ENCODE measurements around the gene CPTP. TPM values are rescaled to one million over a fixed set of nuclear protein-coding genes. Genes with fewer than 3 reads are reported as not detected.

Gene CPTP
- polyA plus RNA-seq, 1 donor from 2014 or later, result 9.9 TPM

- Histone ChIP-seq H3K9ac (ENCODE audit: low read length) (no peak overlapping the region), H3K27ac (ENCODE audit: low read length) (no peak overlapping the region), H3F3A (ENCODE audit: insufficient read depth, low read length, poor library complexity, severe bottlenecking) (no peaks in the 10 kb centered on the region)
Measured at GRCh38 chr1:1346501-1346890, 21.9 kb downstream of the CPTP start.

GRCh38 chr1:1347026-1347595 is 22.5 kb downstream of the CPTP start:
- no peak overlapping the region for H2AFZ ChIP-seq (ENCODE audit: low read depth, low read length)
- H3K79me2 ChIP-seq (replicated peaks; ENCODE audit: insufficient read depth, low read length), result peaks cover 12% of the 10 kb centered on the region
- H3K36me3 ChIP-seq (ENCODE audit: insufficient read depth, low read length), result no peaks in the 10 kb centered on the region
- no peaks in the 10 kb centered on the region for H3K9me3 ChIP-seq (ENCODE audit: low read length)
- no peaks in the 10 kb centered on the region for H3K27me3 ChIP-seq (ENCODE audit: insufficient read depth, low read depth, low read length)
- H3K9me2 ChIP-seq (ENCODE audit: insufficient read depth, low read length), result no peaks in the 10 kb centered on the region
- H3K4me3 ChIP-seq (ENCODE audit: low read length), result peak overlapping the region; percentile 82
- no peak overlapping the region for H3K4me2 ChIP-seq (ENCODE audit: low read length)
- H4K20me1 ChIP-seq (ENCODE audit: insufficient read depth), result peaks cover 13% of the 10 kb centered on the region
- H3F3A ChIP-seq (ENCODE audit: insufficient read depth, low read length, poor library complexity, severe bottlenecking), result no peaks in the 10 kb centered on the region
- no peak overlapping the region for H3K9ac ChIP-seq (ENCODE audit: low read length)
- H3K27ac ChIP-seq (ENCODE audit: low read length), result no peak overlapping the region
- TF ChIP-seq, protein P1, sequence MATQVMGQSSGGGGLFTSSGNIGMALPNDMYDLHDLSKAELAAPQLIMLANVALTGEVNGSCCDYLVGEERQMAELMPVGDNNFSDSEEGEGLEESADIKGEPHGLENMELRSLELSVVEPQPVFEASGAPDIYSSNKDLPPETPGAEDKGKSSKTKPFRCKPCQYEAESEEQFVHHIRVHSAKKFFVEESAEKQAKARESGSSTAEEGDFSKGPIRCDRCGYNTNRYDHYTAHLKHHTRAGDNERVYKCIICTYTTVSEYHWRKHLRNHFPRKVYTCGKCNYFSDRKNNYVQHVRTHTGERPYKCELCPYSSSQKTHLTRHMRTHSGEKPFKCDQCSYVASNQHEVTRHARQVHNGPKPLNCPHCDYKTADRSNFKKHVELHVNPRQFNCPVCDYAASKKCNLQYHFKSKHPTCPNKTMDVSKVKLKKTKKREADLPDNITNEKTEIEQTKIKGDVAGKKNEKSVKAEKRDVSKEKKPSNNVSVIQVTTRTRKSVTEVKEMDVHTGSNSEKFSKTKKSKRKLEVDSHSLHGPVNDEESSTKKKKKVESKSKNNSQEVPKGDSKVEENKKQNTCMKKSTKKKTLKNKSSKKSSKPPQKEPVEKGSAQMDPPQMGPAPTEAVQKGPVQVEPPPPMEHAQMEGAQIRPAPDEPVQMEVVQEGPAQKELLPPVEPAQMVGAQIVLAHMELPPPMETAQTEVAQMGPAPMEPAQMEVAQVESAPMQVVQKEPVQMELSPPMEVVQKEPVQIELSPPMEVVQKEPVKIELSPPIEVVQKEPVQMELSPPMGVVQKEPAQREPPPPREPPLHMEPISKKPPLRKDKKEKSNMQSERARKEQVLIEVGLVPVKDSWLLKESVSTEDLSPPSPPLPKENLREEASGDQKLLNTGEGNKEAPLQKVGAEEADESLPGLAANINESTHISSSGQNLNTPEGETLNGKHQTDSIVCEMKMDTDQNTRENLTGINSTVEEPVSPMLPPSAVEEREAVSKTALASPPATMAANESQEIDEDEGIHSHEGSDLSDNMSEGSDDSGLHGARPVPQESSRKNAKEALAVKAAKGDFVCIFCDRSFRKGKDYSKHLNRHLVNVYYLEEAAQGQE (IDR thresholded peaks at IDR 0.05; ENCODE audit: borderline replicate concordance), result no peak
- no peak for TF ChIP-seq RAD21 (conservative IDR thresholded peaks at IDR 0.05)
- TF ChIP-seq MXI1 (conservative IDR thresholded peaks at IDR 0.05; ENCODE audit: poor library complexity, severe bottlenecking), result no peak
- no peak for TF ChIP-seq CTCF (IDR thresholded peaks at IDR 0.05; ENCODE audit: poor library complexity, severe bottlenecking)
- no peak for TF ChIP-seq EZH2 (IDR thresholded peaks at IDR 0.05; ENCODE audit: borderline replicate concordance, insufficient read depth, low read length, poor library complexity, severe bottlenecking)
- TF ChIP-seq SMC3 (conservative IDR thresholded peaks at IDR 0.05; ENCODE audit: poor library complexity), result no peak
- no peak for TF ChIP-seq EP300 (conservative IDR thresholded peaks at IDR 0.05; ENCODE audit: poor library complexity, severe bottlenecking)
- TF ChIP-seq TAF1 (IDR thresholded peaks at IDR 0.05; ENCODE audit: low read depth), result no peak

More at GRCh38 chr1:1346501-1346890, 21.9 kb downstream of the CPTP start:
- Histone ChIP-seq H3K4me2 (ENCODE audit: low read length) (no peak overlapping the region), H3K4me3 (ENCODE audit: low read length) (peak overlapping the region; percentile 82), H3K9me2 (ENCODE audit: insufficient read depth, low read length) (no peaks in the 10 kb centered on the region), H3K36me3 (ENCODE audit: insufficient read depth, low read length) (no peaks in the 10 kb centered on the region), H3K79me2 (replicated peaks; ENCODE audit: insufficient read depth, low read length) (peaks cover 12% of the 10 kb centered on the region), H2AFZ (ENCODE audit: low read depth, low read length) (no peak overlapping the region), H4K20me1 (ENCODE audit: insufficient read depth) (peaks cover 13% of the 10 kb centered on the region), H3K27me3 (ENCODE audit: insufficient read depth, low read depth, low read length) (no peaks in the 10 kb centered on the region), H3K9me3 (ENCODE audit: low read length) (no peaks in the 10 kb centered on the region)
- TF ChIP-seq EP300 (conservative IDR thresholded peaks at IDR 0.05; ENCODE audit: poor library complexity, severe bottlenecking), result no peak
- no peak for TF ChIP-seq SMC3 (conservative IDR thresholded peaks at IDR 0.05; ENCODE audit: poor library complexity)
- TF ChIP-seq POLR2AphosphoS5 (IDR thresholded peaks at IDR 0.05), result no peak
- TF ChIP-seq RAD21 (conservative IDR thresholded peaks at IDR 0.05), result no peak
- TF ChIP-seq, protein P1 (IDR thresholded peaks at IDR 0.05; ENCODE audit: borderline replicate concordance), result no peak
- no peak for TF ChIP-seq CTCF (IDR thresholded peaks at IDR 0.05; ENCODE audit: poor library complexity, severe bottlenecking)
- no peak for TF ChIP-seq TAF1 (IDR thresholded peaks at IDR 0.05; ENCODE audit: low read depth)
- TF ChIP-seq EZH2 (IDR thresholded peaks at IDR 0.05; ENCODE audit: borderline replicate concordance, insufficient read depth, low read length, poor library complexity, severe bottlenecking), result no peak
- no peak for TF ChIP-seq MXI1 (conservative IDR thresholded peaks at IDR 0.05; ENCODE audit: poor library complexity, severe bottlenecking)

Measured in neural cell (in vitro differentiated cells).